NCI-H2171 (cell line): ENCODE results near the gene CUX1.

Experiments used
- DNase-seq: peaks from one replicate; lab custom pipeline; 2025; lab: John Stamatoyannopoulos, UW

Gene CUX1

GRCh38 chr7:102189756-102190155 lies 372.3 kb downstream of the CUX1 start:
- no peak for DNase-seq

- no peak for DNase-seq
These were observed 373.4 kb downstream of the CUX1 start for GRCh38 chr7:102190776-102191350.

DNA sequence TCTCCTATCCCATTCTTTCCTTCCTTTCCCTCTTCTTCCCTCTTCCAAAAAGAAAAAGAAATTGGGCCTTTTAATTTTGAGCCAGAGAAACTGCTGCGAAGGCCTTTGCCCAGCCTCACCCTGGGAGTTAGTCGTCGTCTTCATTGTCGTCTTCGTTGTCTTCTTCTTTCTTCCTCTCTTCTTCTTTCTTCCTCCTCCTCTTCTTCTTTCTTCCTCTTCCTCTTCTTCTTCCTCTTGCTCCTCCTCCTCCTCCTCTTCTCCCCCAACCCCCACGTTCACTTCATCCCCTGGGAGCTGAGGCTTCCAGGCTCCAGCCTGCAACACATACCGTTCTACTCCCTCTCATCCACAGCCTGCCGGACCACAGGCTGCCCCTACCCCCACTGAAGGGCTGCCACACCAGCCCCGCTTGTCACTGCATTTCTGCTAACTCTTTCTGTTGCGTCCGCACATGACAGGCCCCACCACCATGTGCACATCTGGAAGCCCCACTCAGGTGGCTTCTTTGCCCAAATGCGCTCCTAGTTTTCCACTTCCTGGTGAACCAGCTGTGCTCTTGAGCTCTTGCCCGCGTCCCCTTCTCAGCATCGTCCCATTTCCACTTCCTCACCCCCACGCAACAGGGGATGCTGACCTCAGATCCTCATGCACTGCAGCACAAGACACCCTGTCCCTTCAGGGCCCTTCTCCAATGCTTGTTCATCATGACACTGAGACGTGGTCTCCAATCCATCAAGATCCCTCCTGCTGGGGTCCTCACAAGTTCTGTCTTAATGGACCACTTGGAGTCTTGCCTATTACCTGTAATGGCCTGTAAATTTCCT lies 374.3 kb downstream of the CUX1 start:
- no peak for DNase-seq

DNA sequence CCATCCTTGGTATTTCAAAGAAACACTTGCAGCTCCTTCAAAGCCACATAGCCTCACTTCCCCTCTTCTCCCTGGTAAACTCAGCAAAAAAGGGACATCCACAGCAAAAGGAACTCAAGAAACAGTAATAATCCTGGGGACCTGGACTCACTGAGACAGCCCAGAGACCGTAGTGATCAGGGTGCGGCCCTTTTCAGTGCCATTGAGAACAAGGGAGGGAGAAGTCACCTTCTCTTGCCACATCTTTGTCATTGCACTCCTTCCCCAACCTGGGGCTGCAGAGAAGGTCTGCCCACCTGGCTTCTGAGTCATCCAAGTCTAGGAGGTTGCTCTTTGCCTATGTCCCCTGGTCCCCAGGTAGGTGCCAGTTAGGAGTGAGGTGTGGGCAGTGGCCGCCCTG lies 375.4 kb downstream of the CUX1 start:
- no peak for DNase-seq

GRCh38 chr7:102193806-102194205 lies 376.4 kb downstream of the CUX1 start:
- no peak for DNase-seq

DNA sequence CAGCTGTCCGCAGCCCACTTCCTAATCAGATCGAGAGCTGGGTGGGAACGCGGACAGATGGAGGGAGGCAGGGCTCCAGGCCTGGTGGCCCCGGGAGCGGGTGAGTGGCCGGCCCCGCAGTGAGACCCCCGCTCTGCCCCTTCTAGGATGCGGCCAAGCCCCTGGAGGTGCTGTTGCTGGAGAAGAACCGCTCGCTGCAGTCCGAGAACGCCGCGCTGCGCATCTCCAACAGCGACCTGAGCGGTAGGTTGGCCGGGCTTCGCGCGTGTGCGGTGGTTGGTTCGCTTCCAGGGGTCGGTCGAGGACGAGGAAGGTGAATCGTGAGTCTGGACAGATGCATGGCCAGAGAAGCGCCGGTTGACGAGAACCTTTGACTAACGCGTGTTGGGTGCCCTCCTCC lies 377.9 kb downstream of the CUX1 start:
- DNase-seq = no peak

DNA sequence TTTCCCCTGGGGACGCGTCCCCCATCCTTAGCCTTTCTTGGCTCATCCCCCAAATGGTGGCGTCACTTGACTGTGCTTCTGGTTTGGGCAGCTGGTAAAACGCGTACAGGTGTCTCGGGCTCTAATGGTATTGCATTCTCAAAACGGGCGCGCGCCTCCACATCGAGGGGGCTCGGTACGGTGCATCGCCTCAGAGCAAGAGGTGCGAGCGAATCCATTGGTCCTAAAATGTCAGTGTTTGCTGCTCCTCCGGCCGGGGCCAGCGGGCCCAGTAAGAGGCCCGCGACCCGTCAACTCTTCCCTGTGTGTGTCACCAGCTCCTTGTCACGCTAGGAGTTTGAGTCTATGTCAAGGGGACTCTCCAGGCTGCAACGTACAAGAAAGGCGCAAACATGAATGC lies 378.6 kb downstream of the CUX1 start:
- no peak for DNase-seq

- DNase-seq = no peak
These were observed 379.7 kb downstream of the CUX1 start for GRCh38 chr7:102197161-102197560.

- no peak for DNase-seq
These were observed 380.2 kb downstream of the CUX1 start for GRCh38 chr7:102197599-102197998.

- DNase-seq = no peak
These were observed 381.1 kb downstream of the CUX1 start for GRCh38 chr7:102198417-102198956.

DNA sequence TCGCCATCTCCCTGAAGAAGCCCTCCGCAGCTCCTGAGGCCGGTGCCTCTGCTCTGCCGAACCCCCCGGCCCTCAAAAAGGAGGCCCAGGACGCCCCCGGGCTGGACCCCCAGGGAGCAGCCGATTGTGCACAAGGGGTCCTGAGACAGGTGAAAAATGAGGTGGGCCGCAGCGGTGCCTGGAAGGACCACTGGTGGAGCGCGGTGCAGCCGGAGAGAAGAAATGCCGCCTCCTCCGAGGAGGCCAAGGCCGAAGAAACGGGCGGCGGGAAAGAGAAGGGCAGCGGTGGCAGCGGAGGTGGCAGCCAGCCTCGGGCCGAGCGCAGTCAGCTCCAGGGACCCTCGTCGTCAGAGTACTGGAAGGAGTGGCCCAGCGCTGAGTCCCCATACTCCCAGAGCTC lies 384.1 kb downstream of the CUX1 start:
- DNase-seq = no peak

DNA sequence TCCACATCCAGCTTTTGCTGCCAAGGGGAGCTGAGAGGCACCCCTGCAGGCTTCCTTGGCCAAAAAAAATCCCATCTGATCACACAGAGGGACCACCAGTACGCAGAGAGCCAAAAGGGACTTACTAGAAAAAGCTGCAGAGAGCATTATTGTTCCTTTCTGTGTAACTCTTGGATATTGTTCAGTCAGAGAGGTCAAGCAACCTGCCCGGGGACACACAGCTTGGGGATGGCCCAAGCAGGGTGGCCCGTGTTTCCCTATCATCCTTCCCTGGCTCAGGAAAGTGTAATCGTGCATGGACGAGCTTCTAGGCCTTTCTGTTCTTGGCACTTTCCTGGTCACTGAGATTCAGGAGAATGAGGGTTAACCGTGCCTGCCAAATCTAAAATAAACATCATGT lies 385.1 kb downstream of the CUX1 start:
- no peak for DNase-seq

GRCh38 chr7:102203218-102203617 lies 385.8 kb downstream of the CUX1 start:
- DNase-seq = no peak

DNA sequence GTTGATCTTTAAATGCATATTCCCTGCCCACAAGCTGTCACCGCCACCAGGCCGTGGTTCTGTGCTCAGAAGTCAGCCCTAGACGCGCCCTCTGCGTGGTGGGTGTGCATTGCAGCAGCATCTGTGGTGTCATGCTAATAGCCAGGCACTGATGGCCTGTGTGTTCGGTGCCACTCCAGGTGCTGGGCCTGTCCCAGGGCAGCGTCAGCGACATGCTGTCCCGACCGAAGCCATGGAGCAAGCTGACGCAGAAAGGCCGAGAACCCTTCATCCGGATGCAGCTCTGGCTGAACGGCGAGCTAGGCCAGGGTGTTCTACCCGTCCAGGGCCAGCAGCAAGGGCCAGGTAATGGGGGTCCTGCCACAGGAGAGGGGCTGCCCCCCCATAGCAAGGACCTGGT lies 386.8 kb downstream of the CUX1 start:
- no peak for DNase-seq

DNA sequence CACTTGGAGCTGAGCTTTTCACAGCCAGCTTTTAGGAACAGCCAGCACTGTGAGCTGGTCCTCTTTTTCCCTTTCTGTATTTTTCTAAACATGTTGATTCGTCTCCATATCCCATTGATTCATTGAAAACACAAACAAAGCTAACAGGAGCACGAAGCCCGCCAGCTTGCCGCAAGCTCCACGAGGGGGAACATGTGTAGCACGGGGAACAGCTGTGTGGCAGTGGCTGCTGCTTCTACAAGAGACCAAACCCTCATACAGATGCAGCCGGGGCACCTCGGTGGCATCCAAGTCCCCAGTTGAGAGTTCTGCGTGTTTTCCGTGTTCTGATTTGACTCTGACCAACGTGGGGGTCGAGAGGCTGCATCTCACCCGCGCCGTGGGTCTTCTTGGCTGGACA lies 388.5 kb downstream of the CUX1 start:
- DNase-seq = no peak

- no peak for DNase-seq
These were observed 391.4 kb downstream of the CUX1 start for GRCh38 chr7:102208826-102209225.

GRCh38 chr7:102210787-102211186 lies 393.4 kb downstream of the CUX1 start:
- no peak for DNase-seq

- no peak for DNase-seq
These were observed 394.4 kb downstream of the CUX1 start for GRCh38 chr7:102211590-102212550.

DNA sequence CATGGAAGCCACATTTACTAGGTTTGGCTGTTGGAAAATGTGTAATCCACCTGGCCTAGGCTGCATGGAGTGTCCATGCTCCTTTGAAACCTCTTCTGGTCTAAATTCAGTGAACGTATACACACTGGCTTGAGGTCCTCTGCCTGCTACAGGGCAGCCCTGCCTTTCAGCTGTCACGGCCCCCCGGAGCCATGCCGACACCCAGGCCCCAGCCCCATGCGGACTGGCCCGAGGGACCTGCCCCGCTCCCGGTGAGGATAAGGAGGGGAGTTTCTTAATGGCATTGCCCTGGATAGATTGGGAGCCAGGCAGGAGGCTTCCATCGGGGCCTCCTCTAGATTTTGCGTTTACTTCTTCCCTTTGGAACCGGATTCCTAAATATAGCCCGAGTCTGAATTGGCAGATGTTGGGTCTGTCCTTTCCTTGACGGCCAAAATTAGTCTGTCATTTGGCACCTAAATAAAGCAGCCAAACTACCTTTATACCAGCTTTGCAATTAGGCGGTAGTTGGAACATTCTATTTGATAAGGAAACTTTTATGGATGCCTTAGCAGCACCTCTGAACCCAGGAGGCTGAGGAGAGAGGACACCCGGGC lies 397.1 kb downstream of the CUX1 start:
- DNase-seq = no peak

GRCh38 chr7:102215256-102215655 lies 397.8 kb downstream of the CUX1 start:
- DNase-seq = no peak

GRCh38 chr7:102215711-102216110 lies 398.3 kb downstream of the CUX1 start:
- DNase-seq = no peak
